Activated CD4-positive, alpha-beta T cell treated with anti-CD3 and anti-CD28 coated beads, Interleukin-10, Interleukin-2, amounts not matched to agents 100 ng/mL and 50 ng/mL, durations not matched to agents 16 hours and 8 hours (primary cell): ENCODE results near the gene TMEM178B.
"Not testable (repeated sequence)": the region's sequence is repeated elsewhere in the genome, so short reads cannot be mapped to it uniquely, and the experiment has no call there.

ENCODE experiments used
- DNase-seq: peaks from one replicate; pipeline ENCODE4 v3.0.0-alpha.2; 2020

The TMEM178B gene

DNA sequence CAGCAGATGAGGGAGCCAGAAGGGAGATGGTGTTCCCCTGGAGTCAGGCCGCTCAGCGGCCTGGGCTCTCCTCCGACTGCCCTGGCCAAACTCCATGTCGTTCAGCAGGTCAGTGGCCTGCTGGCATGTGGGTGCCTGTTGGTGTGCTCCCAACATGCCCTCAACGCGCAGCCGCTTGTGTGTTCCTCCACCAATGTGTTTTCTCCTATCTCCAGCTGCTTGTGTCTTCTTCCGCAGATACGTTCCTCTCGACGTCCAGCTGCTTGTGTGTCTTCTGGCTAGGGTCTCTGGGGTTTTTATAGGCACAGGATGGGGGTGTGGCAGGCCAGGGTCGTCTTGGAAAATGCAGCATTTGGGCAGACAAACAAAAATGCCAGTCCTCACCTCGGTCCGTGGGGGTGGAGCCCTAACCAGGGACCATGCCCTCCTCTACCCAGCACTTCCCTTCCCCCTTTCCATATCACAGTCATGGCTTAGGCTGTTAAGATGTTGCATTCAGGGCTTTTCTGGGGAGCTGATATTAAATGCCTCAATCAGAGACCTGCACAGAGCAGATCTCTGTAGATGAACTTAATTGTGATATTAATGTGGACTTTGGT, 111.6 kb downstream of the TMEM178B start:
- DNase-seq, result no peak

GRCh38 chr7:141189231-141189630, 115.4 kb downstream of the TMEM178B start:
- no peak for DNase-seq

GRCh38 chr7:141190495-141190894, 116.6 kb downstream of the TMEM178B start:
- DNase-seq, result no peak

GRCh38 chr7:141191277-141191676, 117.4 kb downstream of the TMEM178B start:
- DNase-seq, result no peak

DNA sequence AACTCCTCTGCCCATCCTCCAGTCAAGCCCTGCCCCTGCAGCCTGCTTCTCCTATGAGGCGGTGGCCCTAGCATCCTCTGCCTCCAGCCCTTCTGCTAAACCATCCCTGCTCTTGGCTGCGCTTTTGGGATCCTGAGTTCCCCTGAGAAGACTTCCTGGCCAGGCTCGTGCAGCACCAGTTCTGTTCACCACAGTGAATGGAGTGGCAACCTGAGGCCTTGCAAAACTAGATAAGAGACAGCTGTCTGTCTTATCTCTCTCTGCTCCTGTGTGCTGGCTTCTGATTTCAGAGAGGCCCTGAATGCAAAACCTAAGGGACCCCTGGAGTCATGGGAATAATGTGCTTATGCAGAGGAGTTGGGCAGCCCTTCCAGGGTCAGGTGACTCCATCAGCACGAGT, 119.2 kb downstream of the TMEM178B start:
- no peak for DNase-seq

DNA sequence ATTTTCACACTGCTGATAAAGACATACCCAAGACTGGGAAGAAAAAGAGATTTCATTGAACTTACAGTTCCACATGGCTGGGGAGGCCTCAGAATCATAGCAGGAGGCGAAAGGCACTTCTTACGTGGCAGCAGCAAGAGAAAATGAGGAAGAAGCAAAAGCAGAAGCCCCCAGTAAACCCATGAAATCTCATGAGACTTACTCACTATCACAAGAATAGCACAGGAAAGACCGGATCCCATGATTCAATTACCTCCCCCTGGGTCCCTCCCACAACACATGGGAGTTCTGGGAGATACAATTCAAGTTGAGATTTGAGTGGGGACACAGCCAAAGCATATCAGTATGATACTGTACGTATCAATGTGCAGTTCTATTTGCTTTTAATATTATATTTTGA, 121.9 kb downstream of the TMEM178B start:
- not testable (repeated sequence) for DNase-seq

DNA sequence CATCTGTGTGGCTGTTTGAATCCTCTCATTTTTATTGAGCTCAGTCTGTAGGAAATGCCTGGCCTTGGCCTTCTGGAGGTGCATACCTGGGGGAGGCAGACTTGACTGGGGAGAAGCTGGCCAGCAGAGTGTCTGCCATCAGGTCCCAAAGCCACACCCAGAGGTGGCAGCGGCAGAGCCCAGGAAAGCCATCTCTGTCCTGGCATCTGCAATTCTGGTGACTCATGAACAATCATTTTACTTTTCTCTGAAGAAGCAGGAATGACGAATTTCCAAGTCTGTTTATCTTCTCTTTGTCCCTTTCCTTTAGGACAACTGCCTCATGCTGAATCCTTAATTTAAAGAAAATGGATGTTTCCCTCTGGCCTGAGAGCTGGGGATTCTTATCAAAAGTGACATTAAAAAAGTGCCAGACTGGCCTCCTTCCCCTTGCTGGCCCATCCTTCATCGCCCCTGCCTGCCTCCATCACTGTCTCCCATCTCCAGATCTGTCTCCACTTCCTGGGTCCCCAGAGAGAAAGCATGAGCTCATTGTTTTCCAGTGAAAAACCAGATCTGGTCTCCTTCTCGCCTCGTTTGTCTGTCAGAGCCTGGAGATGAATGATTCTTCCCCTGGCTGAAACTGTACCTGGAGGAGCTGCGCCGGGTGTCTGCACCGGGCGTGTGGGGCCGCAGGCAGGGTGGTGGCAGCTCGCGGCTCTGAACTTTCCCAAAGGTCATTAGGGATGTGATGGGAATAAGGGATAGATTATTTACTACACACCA, 124.5 kb downstream of the TMEM178B start:
- DNase-seq, result no peak

- no peak for DNase-seq
Observed at GRCh38 chr7:141200191-141201108, 126.6 kb downstream of the TMEM178B start.

GRCh38 chr7:141201145-141201885, 127.5 kb downstream of the TMEM178B start:
- no peak for DNase-seq

- no peak for DNase-seq
Observed at GRCh38 chr7:141202535-141202934, 128.7 kb downstream of the TMEM178B start.

- no peak for DNase-seq
Observed at GRCh38 chr7:141203177-141203576, 129.3 kb downstream of the TMEM178B start.

- DNase-seq, result no peak
Observed at GRCh38 chr7:141203586-141203985, 129.7 kb downstream of the TMEM178B start.

- DNase-seq, result no peak
Observed at GRCh38 chr7:141207661-141208060, 133.8 kb downstream of the TMEM178B start.

- no peak for DNase-seq
Observed at GRCh38 chr7:141208539-141208938, 134.7 kb downstream of the TMEM178B start.

DNA sequence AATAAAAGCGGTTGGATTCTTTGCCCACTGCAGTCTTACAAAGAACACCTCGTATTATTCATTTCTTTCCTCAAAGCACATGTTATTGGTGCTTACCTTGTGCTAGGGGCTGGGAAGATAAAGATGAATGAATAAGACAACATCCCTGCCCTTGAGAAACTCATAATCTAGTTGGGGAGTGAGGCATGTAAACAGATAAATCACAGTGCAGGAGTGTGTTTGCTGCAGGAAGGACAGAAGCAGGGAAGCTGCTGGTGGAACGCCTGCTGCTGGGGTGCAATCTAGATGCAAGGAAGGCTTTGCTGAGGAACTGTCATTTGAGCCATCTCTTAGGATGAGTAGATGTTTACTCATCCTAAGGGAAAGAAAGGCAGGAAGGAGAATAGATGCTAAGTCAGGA, 135.6 kb downstream of the TMEM178B start:
- no peak for DNase-seq

GRCh38 chr7:141210862-141211261, 137.0 kb downstream of the TMEM178B start:
- DNase-seq, result no peak

GRCh38 chr7:141213226-141213625, 139.4 kb downstream of the TMEM178B start:
- DNase-seq, result no peak

DNA sequence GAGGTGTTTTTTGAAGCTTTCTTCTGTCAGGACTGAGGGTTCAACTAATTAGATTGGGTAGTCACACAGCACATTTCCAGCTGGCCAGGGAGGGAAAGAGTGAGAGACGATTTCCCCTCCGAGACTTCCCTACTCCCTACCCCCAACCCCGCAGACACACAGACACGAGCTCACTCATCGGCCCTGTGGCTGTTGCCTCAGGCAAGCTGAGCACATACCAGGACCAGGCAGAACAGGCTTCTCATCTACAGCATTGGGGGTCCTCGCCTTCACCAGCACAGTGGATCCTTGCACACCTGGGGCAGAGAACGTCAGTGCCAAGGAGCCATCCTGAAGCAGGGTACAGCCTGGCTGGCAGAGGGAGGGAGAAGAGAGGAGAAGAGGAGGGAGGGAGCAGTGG, 144.1 kb downstream of the TMEM178B start:
- no peak for DNase-seq

GRCh38 chr7:141218941-141219340, 145.1 kb downstream of the TMEM178B start:
- DNase-seq, result no peak

DNA sequence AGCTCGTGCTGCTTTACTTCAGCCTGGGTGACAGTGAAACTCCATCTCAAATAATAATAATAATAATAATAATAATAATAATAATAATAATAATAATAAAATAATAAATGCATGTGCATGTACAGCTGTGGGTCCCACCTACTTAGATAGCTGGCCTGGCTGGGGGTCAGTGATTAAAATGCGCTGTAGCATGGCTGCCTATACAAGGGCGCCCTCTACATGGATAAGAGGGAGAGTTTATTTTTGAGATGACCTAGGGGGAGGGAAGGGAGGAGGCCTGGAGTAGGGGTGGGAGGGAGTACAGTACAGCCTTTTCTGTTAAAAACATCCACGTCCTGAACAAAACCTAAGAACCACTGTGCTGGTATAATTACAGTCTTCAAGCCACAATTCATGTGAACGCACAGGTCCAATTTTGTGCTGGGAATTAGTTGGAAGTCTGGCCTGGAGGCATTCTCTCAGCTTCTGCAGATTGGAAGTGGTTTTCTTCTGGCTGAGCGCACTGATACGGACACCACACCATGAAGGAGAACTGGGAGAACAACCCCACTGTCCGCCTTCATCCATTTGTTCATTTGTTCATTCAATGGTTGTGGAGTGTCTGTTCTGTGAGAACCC, 146.5 kb downstream of the TMEM178B start:
- peak; percentile 4 for DNase-seq

- DNase-seq, result no peak
Observed at GRCh38 chr7:141221007-141221612, 147.2 kb downstream of the TMEM178B start.
